Right lobe of liver (tissue), 4 donors: Measurements from ENCODE around the gene NUDT22.

Experiments used
- CTCF ChIP-seq, 4 donors: fragments of 200-600 bp in 3 of 4; fragments of 450-650 bp in 1 of 4; IDR thresholded peaks; one replicate each; pipeline versions ENCODE4 v1.5.1 to v1.8.0; 2016 to 2022; ENCODE audit warnings: antibody characterized with exemption in 4 of 4, mild to moderate bottlenecking in 2 of 4
- POLR2A ChIP-seq: fragments of 450-650 bp; IDR thresholded peaks from one replicate; pipeline ENCODE4 v1.6.1; 2017; ENCODE audit warnings: antibody characterized with exemption, mild to moderate bottlenecking
- donor health status: DM: no; HTN: no; CAD: no.
- donor health status: DM: no; HTN: no; CAD: no.
- donor health status: DM: no; HTN: yes; CAD: no.

GRCh38 chr11:64235437-64236161, 9.5 kb downstream of the NUDT22 start:
- TF ChIP-seq CTCF (IDR thresholded peaks at IDR 0.05) (no peak), POLR2A (no peak)
